DMS 273 (cell line): Measurements from ENCODE around the gene ACOT7.
A peak's percentile ranks its signal among the peaks of the same experiment; 100 is the strongest.

Experiments
- DNase-seq: peaks from one replicate; lab custom pipeline; 2025; ENCODE audit not compliant: unreplicated experiment; lab: John Stamatoyannopoulos, UW

The ACOT7 gene

DNA sequence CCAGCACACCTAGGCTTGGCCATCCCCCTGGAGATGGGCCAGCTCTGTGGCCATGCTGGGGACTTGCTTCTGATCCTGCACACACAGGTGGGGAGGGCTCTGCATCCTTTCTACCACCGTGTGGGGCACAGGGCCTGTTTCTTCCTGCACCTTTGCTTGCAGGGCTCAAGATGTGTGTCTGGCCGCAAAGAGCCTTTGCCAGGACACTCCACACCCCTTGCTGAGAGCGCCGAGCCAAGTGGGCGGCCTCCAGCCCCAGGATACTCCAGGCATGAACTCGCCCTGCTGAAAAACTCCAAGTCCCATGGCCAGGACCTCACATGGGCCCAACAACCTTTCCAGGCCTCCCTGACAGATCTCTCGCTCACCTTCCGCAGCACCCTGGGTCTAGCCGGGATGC lies 121.1 kb downstream of the ACOT7 start:
- no peak for DNase-seq

DNA sequence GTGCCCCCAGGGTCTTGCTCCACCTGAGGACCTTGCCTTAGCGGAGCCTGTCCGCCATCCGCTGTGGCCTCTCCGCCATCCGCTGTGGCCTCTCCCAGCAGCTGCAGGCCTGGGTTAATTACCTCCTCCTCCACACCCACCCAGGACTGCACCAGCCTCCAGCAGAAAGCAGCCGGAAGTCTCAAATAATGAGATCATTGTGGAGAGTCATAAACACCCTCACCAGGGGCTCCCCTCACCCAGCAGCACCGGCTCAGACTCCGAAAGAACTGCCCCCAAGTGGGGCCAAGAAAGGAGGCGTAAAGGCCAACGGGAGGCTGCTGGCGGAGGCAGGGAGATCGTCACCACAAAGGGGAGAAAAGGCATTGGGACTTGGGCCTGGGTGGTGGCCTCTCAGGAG lies 122.0 kb downstream of the ACOT7 start:
- DNase-seq, result peak; percentile 32

- DNase-seq, result peak; percentile 41
Observed at GRCh38 chr1:6271006-6271405, 122.6 kb downstream of the ACOT7 start.

- DNase-seq, result peak; percentile 65
Observed at GRCh38 chr1:6270401-6270800, 123.2 kb downstream of the ACOT7 start.

GRCh38 chr1:6269720-6270400 lies 123.7 kb downstream of the ACOT7 start:
- DNase-seq, result peak; percentile 94

DNA sequence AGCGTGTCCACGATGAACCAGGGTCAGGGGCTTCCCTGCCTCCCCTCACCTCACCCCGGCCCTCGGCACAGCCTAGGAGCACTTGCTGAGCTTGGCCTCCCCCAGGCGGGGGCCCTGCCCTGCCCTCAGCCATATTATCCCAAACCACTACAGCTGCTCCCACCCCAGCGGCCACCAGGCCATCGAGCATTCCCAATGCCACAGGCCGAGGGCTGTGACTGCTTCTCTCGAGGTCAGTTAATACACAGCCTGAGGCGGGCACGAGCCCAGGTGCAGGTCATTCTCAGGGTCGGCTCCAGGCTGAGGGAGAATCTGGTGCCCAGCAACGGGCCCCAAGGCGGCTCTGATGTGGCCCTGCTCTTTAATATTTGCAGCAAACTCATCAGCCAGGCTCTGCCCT lies 124.3 kb downstream of the ACOT7 start:
- DNase-seq, result no peak

DNA sequence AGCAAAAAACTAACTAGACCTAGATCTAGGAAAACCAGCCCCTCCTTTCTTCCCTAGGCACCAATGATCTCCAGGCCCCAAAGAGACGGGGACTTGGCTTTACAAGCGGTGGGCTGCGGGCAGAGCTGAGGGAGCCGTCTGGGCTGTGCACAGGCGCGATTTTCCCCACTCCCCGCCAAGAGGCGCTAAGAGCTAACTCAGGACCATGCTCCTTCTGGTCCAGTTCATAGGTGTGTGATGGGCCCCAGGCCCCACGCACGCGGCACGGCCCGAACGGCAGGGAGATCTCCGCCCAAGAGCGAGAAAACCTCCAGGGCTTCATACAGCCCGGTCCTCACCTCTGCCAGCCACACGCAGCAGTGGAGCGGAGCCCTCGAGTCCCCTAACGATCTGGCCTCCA lies 125.2 kb downstream of the ACOT7 start:
- DNase-seq, result no peak

GRCh38 chr1:6267686-6268322 lies 125.8 kb downstream of the ACOT7 start:
- DNase-seq, result no peak

- no peak for DNase-seq
Observed at GRCh38 chr1:6266641-6267040, 126.9 kb downstream of the ACOT7 start.

DNA sequence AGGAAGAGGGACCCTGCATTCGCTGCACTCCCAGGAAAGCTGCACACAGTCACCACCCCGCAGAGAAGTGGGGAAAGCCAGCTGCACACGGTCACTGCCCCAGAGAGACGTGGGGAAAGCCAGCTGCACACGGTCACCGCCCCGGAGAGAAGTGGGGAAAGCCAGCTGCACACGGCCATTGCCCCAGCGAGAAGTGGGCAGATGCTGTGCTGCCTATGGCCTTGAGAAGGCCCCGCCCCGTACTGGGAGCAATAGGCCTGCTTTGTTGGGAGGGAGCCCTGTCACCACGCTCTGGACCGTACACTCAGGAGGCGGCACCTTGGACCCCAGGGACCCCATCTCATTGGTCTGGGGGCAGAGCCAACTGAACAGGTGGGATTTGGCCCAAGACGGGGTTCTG lies 128.4 kb downstream of the ACOT7 start:
- DNase-seq, result peak; percentile 33

- no peak for DNase-seq
Observed at GRCh38 chr1:6263716-6264115, 129.9 kb downstream of the ACOT7 start.

- peak; percentile 51 for DNase-seq
Observed at GRCh38 chr1:6262555-6263420, 130.8 kb downstream of the ACOT7 start.

GRCh38 chr1:6261615-6261995 lies 132.0 kb downstream of the ACOT7 start:
- peak; percentile 78 for DNase-seq

GRCh38 chr1:6260961-6261614 lies 132.5 kb downstream of the ACOT7 start, which contains the start of gene GPR153:
GPR153 (minus strand) TSS chr1:6261098; CDS start chr1:6254905, 6,193 bp downstream.
- peak; percentile 79 for DNase-seq

GRCh38 chr1:6260433-6260934 lies 133.1 kb downstream of the ACOT7 start:
- DNase-seq, result peak; percentile 76

DNA sequence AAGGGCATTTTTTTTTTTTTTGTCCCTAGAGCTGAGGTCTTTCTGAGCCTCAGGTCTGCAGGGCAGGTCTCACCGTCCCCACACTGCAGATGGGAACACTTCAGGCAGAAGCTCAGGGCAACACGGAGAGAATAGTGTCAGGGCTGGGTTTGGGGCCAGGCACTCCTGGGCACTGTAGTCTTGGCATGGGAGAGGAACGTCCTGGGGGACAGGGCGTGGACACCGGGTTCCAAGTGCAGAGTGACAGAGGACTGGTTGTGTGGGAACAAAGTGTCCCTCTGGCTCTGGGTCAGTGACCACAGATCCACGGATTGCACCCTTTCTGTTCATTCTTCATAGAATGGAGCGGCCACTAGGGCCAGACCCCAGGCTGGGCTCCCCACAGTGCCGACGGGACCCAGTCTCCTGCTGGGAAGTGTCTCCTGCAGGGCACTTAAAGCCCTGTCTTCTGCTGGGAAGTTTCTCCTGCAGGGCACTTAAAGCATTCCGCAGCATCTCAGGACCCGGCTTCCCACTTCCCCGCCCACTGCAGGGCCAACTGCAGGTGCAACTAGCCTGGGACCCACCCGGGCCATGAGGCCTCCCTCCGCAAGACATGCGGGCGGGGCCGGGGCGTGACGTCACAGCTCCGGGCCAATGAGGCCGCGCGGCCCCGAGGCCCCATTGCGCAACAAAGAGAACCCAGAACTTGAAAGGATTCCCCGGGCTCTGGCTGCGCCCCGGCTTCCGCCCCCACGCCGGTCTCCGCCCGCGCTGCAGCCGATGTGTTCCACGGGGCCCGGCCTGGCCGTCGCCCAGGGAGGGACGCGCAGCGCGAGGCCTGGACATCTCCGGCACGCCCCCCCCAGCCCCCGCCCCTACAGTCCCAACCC lies 133.8 kb downstream of the ACOT7 start:
- DNase-seq, result peak; percentile 90

GRCh38 chr1:6258675-6259074 lies 134.9 kb downstream of the ACOT7 start:
- DNase-seq, result no peak

DNA sequence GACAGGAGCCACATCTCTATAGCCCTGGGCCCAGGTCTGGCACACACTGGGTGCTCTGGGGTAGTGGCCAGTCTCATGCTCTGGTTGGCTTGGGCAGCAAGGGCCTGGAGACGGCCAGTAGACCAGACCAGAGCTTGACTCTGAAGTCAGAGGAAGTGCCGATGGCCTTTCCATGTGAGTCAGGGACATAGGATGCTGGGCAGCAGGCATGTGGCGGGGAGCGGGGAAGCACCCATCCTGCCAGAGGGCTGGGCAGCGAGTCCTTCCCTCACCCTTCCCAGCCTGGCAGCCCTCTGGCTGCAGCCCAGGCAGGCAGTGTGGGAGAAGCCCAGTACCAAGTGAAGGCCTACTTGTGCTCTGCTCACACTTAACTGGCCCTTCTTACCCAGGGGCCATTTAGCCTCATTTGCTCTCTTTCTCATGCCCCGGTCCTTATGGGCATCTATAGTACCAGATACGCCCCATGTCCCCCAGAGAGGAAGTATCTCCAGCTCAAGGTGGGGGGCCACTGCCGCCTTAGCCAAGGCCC lies 136.0 kb downstream of the ACOT7 start:
- DNase-seq, result no peak

- no peak for DNase-seq
Observed at GRCh38 chr1:6256645-6257044, 136.9 kb downstream of the ACOT7 start.

- no peak for DNase-seq
Observed at GRCh38 chr1:6254691-6255090, 138.9 kb downstream of the ACOT7 start.
